ENCODE measurements around the gene PTPN21. TPM values are rescaled to one million over a fixed set of nuclear protein-coding genes. Genes with fewer than 3 reads are reported as not detected.

PTPN21 gene
- total RNA-seq, 1 donor from 2014 or later: 70.6 TPM

DNA sequence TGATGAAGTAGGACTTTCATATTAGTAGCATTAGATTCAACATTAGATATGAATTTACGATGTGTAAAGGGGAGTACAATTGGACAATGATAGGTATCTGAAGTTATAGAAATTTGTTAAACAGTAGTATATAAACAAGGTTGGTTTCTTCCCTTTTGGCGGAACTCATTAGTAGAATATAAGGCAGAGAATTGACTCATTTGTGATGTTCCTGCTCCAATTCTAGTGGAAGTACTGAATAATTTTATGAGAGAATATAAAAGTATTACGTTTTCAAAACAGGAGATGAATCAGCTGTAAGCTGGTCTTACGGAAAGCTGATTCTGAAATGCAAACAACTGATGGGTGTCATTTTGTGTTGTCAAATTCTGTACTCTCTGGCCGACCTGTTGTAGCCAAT lies 21.4 kb upstream of the PTPN21 start:
- Histone ChIP-seq H3K36me3 (peaks cover 99% of the 10 kb centered on the region), H3K4me1 (no peaks in the 10 kb centered on the region), H3K9me3 (no peaks in the 10 kb centered on the region), H3K27me3 (no peaks in the 10 kb centered on the region), H3K27ac (no peak overlapping the region), H3K4me3 (no peak overlapping the region)
- TF ChIP-seq, protein P1, sequence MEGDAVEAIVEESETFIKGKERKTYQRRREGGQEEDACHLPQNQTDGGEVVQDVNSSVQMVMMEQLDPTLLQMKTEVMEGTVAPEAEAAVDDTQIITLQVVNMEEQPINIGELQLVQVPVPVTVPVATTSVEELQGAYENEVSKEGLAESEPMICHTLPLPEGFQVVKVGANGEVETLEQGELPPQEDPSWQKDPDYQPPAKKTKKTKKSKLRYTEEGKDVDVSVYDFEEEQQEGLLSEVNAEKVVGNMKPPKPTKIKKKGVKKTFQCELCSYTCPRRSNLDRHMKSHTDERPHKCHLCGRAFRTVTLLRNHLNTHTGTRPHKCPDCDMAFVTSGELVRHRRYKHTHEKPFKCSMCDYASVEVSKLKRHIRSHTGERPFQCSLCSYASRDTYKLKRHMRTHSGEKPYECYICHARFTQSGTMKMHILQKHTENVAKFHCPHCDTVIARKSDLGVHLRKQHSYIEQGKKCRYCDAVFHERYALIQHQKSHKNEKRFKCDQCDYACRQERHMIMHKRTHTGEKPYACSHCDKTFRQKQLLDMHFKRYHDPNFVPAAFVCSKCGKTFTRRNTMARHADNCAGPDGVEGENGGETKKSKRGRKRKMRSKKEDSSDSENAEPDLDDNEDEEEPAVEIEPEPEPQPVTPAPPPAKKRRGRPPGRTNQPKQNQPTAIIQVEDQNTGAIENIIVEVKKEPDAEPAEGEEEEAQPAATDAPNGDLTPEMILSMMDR (IDR thresholded peaks at IDR 0.05): no peak
- intact Hi-C loops (cut with DNase I): no loop called here
- DNase-seq (no peak), ATAC-seq (no peak)

DNA sequence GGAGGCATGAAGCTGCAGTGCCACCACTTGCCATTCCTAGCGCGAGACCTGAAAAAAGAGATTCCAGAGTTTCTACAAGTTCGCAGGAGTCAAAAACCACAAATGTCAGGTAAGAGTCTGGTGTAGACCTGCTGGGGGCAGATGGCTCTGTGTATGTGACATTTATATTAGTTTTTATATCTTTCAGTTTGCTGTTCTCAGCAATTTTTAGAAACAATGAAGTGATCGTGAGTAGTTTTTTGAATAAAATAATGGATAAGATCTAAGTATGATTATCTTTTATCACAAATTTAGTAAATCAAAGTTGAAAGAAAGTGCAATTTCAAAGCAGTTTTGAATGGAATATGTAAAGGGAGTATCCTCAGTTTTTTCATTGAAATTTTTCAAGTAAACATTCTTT lies 17.3 kb upstream of the PTPN21 start:
- Histone ChIP-seq H3K27ac (no peak overlapping the region), H3K36me3 (peaks cover 97% of the 10 kb centered on the region), H3K4me3 (no peak overlapping the region), H3K4me1 (no peaks in the 10 kb centered on the region), H3K9me3 (no peaks in the 10 kb centered on the region), H3K27me3 (no peaks in the 10 kb centered on the region)
- intact Hi-C loops (cut with DNase I): no loop called here
- TF ChIP-seq, protein P1 (IDR thresholded peaks at IDR 0.05): no peak
- DNase-seq (no peak), ATAC-seq (no peak)

DNA sequence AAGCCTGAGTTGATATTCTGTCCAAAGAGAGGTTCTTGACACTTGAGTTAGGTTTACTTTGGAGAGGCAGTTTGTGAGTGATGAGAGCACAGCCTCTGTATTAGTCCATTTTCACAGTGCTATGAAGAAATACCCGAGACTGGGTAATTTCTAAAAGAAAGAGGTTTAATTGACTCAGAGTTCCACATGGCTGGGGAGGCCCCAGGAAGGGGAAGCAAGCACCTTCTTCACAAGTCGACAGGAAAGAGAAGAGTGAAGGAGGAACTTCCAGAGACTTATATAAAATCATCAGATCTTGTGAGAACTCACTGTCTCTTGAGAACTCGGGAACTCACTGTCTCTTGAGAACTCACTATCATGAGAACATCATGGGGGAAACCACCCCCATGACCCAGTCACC lies 13.4 kb upstream of the PTPN21 start:
- intact Hi-C loops (cut with DNase I): no loop called here
- no peak overlapping the region for H3K27ac ChIP-seq
- peaks cover 57% of the 10 kb centered on the region for H3K36me3 ChIP-seq
- no peak overlapping the region for H3K4me3 ChIP-seq
- DNase-seq (no peak), ATAC-seq (no peak)
- H3K27me3 ChIP-seq: no peaks in the 10 kb centered on the region
- H3K4me1 ChIP-seq: peaks cover 19% of the 10 kb centered on the region
- TF ChIP-seq, protein P1 (IDR thresholded peaks at IDR 0.05): no peak
- no peaks in the 10 kb centered on the region for H3K9me3 ChIP-seq

DNA sequence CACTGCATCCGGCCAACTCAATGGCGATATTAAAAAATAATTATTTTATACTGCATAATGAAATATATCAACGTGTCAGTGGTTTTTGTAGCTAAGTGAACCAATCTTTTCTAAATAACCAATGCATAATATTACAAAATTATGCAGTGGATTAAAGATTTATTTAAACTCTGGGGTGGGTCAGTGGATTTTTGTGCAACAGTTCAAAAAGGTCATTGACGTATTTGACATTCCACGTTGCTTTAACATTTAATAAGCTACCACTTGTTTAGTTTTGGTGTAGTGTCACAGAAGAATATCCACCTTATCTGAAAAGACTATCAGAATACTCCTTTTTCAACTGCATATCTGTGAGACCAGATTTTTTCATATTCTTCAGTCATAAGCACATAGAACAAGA lies 10.6 kb upstream of the PTPN21 start:
- TF ChIP-seq, protein P1 (IDR thresholded peaks at IDR 0.05): no peak
- H3K4me3 ChIP-seq: no peak overlapping the region

DNA sequence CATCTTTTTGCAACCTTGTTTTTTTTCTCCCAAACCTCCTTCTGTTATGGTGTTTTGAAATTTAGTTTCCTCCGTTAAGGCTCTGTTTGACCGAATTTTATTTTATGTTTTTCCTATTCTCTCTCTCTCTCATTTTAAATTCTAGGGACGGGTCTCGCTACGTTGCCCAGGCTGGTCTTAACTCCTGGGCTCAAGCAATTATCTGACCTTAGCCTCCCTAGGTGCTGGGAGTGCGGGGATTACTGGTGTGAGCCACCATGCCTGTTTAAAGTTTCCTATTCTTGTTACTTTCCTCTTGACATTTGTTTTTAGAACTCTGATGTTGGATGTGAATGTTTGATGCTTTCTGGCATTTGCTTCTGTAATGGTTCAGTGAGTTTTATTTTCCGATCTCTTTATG lies 9.0 kb upstream of the PTPN21 start:
- peak overlapping the region; percentile 89 for H3K27ac ChIP-seq
- peaks cover 22% of the 10 kb centered on the region for H3K4me1 ChIP-seq
- H3K4me3 ChIP-seq: peak overlapping the region; percentile 91
- H3K36me3 ChIP-seq: peaks cover 14% of the 10 kb centered on the region
- ATAC-seq (no peak), DNase-seq (no peak)
- no peaks in the 10 kb centered on the region for H3K9me3 ChIP-seq
- TF ChIP-seq, protein P1 (IDR thresholded peaks at IDR 0.05): no peak
- intact Hi-C loops (cut with DNase I): no loop called here
- H3K27me3 ChIP-seq: no peaks in the 10 kb centered on the region

More for the DNA sequence above, 10.6 kb upstream of the PTPN21 start:
- no peaks in the 10 kb centered on the region for H3K27me3 ChIP-seq
- H3K4me1 ChIP-seq: peaks cover 22% of the 10 kb centered on the region
- no peak for DNase-seq
- H3K27ac ChIP-seq: no peak overlapping the region
- peaks cover 30% of the 10 kb centered on the region for H3K36me3 ChIP-seq
- H3K9me3 ChIP-seq: no peaks in the 10 kb centered on the region
- ATAC-seq: no peak
- intact Hi-C loops (cut with DNase I): no loop called here

Measured in upper lobe of right lung (tissue), 1 donor.